DOHH2 (cell line): Measurements from ENCODE around the gene IRAK1BP1.

Experiments
- H3F3A ChIP-seq: fragments of 200-600 bp; sonication (generic), shearing (Covaris generic); 2 replicates; pipeline ENCODE4 v1.6.0; 2016; ENCODE audit warnings: antibody characterized with exemption, mild to moderate bottlenecking; ENCODE audit not compliant: control insufficient read depth, insufficient read depth
- H3K27ac ChIP-seq: fragments of 200-600 bp; sonication (generic); 2 replicates; pipeline ENCODE4 v1.5.1; 2014; ENCODE audit warnings: low read depth, mild to moderate bottlenecking, low read length, moderate library complexity
- H3K27me3 ChIP-seq: fragments of 200-600 bp; sonication (generic); 2 replicates; pipeline ENCODE4 v1.6.1; 2014; ENCODE audit warnings: mild to moderate bottlenecking, low read length, mixed read lengths; ENCODE audit not compliant: control insufficient read depth
- H3K36me3 ChIP-seq: fragments of 200-600 bp; sonication (generic); 2 replicates; pipeline ENCODE4 v1.6.1; 2014; ENCODE audit warnings: mild to moderate bottlenecking, low read length, moderate library complexity, mixed read lengths; ENCODE audit not compliant: control insufficient read depth
- H3K4me1 ChIP-seq: fragments of 200-600 bp; sonication (generic); 2 replicates; pipeline ENCODE4 v1.6.1; 2014; ENCODE audit warnings: mild to moderate bottlenecking, low read length, mixed read lengths; ENCODE audit not compliant: control insufficient read depth
- H3K4me2 ChIP-seq: fragments of 200-600 bp; sonication (generic); 2 replicates; pipeline ENCODE4 v1.6.0; 2014; ENCODE audit warnings: mild to moderate bottlenecking, low read length, moderate library complexity
- H3K4me3 ChIP-seq: fragments of 200-600 bp; sonication (generic); 2 replicates; pipeline ENCODE4 v1.5.1; 2014; ENCODE audit warnings: mild to moderate bottlenecking, low read length, mixed read lengths
- H3K79me2 ChIP-seq: fragments of 200-600 bp; sonication (generic); 2 replicates; pipeline ENCODE4 v1.6.1; 2014; ENCODE audit warnings: mild to moderate bottlenecking, low read length, mixed read lengths; ENCODE audit not compliant: control insufficient read depth
- H3K9me2 ChIP-seq: fragments of 200-600 bp; sonication (generic); replicated peaks from 2 replicates; pipeline ENCODE4 v1.6.1; 2014; ENCODE audit warnings: mild to moderate bottlenecking, low read length, mixed read lengths; ENCODE audit not compliant: control insufficient read depth
- H3K9me3 ChIP-seq: fragments of 200-600 bp; sonication (generic); 2 replicates; pipeline ENCODE4 v1.6.1; 2014; ENCODE audit warnings: antibody characterized with exemption, low read length, mixed read lengths; ENCODE audit not compliant: control insufficient read depth, insufficient read depth
- H4K20me1 ChIP-seq: fragments of 200-600 bp; sonication (generic); 2 replicates; pipeline ENCODE4 v1.6.0; 2014; ENCODE audit warnings: low read depth, mild to moderate bottlenecking, antibody characterized with exemption, low read length, moderate library complexity; ENCODE audit not compliant: control insufficient read depth, insufficient read depth
- EZH2phosphoT487 ChIP-seq: fragments of 200-600 bp; sonication (generic); IDR thresholded peaks from 2 replicates; pipeline ENCODE4 v1.6.1; 2017; ENCODE audit warnings: borderline replicate concordance, mild to moderate bottlenecking, antibody characterized with exemption, low read length, moderate library complexity, mixed read lengths
- TF ChIP-seq, protein P1 (sequence below): fragments of 200-600 bp; sonication (generic); IDR thresholded peaks from one replicate; pipeline ENCODE4 v1.5.1; 2014; ENCODE audit warnings: antibody characterized with exemption, mild to moderate bottlenecking, low read depth, low read length; ENCODE audit not compliant: poor library complexity, severe bottlenecking

IRAK1BP1 gene

DNA sequence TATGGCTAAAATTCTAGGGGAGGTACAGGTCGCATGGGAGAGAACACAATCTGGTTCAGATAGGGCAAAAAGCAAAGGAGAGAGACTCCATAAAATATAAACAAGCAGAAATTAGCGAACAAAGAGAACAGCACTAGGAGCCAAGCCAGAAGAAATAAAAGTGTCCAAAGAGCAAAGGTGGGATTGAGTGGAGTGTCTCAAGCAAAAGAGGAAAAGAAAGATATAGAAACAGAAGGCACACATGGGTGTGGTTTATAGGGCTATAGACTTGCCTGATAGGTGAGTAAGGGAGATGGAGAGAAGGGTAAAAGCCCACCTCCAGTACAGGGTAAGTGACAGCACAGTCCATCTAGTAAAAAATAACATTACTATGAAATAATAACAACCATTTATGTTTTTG, 36.5 kb upstream of the IRAK1BP1 start:
- H3K4me1 ChIP-seq: no peaks in the 10 kb centered on the region
- no peak overlapping the region for H3K4me2 ChIP-seq
- no peaks in the 10 kb centered on the region for H3K79me2 ChIP-seq
- H3K27me3 ChIP-seq: no peaks in the 10 kb centered on the region
- no peaks in the 10 kb centered on the region for H3F3A ChIP-seq
- H3K9me3 ChIP-seq: no peaks in the 10 kb centered on the region
- H3K27ac ChIP-seq: no peak overlapping the region
- H3K9me2 ChIP-seq: no peaks in the 10 kb centered on the region
- no peak overlapping the region for H3K4me3 ChIP-seq
- TF ChIP-seq, protein P1, sequence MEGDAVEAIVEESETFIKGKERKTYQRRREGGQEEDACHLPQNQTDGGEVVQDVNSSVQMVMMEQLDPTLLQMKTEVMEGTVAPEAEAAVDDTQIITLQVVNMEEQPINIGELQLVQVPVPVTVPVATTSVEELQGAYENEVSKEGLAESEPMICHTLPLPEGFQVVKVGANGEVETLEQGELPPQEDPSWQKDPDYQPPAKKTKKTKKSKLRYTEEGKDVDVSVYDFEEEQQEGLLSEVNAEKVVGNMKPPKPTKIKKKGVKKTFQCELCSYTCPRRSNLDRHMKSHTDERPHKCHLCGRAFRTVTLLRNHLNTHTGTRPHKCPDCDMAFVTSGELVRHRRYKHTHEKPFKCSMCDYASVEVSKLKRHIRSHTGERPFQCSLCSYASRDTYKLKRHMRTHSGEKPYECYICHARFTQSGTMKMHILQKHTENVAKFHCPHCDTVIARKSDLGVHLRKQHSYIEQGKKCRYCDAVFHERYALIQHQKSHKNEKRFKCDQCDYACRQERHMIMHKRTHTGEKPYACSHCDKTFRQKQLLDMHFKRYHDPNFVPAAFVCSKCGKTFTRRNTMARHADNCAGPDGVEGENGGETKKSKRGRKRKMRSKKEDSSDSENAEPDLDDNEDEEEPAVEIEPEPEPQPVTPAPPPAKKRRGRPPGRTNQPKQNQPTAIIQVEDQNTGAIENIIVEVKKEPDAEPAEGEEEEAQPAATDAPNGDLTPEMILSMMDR: no peak
- H4K20me1 ChIP-seq: no peaks in the 10 kb centered on the region
- no peaks in the 10 kb centered on the region for H3K36me3 ChIP-seq

GRCh38 chr6:78831492-78831891, 35.9 kb upstream of the IRAK1BP1 start:
- Histone ChIP-seq H3K27me3 (no peaks in the 10 kb centered on the region), H3F3A (no peaks in the 10 kb centered on the region), H3K4me1 (no peaks in the 10 kb centered on the region), H3K27ac (no peak overlapping the region), H3K4me2 (no peak overlapping the region), H4K20me1 (no peaks in the 10 kb centered on the region), H3K9me2 (no peaks in the 10 kb centered on the region), H3K4me3 (no peak overlapping the region), H3K36me3 (no peaks in the 10 kb centered on the region), H3K79me2 (no peaks in the 10 kb centered on the region), H3K9me3 (no peaks in the 10 kb centered on the region)
- TF ChIP-seq EZH2phosphoT487: no peak
- TF ChIP-seq, protein P1: no peak

DNA sequence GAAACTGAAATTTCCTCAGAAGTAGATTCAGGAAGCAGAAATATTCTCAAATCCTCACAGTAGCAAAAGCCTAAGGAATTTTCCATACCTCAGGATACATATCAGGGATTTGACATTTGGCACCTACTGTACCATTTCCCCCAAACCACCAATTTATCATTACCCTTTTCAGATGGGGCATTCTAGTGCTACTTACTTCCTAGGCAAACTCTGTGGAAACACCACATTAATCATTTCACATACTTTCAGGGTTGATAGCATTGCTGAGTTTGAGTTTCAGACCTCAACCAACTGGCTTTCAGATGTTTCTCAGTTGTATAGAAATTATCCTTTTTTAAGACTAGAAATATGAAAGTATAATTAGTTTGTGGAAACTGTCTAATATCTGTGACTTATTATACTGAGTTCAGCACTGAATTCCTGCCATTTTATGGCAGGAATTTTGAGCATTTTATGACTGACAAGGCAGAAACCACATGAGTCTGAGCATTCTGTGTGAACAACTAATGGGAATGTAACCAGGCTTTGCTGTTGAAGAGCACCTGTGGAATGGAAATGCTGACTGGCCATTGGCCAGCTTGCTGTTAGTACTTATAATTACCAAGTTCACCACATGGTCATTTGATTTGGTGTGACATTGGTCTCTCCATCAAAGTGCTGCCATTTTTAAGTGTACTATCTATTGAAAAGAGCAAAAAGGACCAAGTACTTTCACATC, 35.1 kb upstream of the IRAK1BP1 start:
- no peak for TF ChIP-seq EZH2phosphoT487
- TF ChIP-seq, protein P1: no peak

More for the DNA sequence above, 35.1 kb upstream of the IRAK1BP1 start:
- Histone ChIP-seq H3K4me1 (no peaks in the 10 kb centered on the region), H3F3A (no peaks in the 10 kb centered on the region), H3K9me2 (no peaks in the 10 kb centered on the region), H4K20me1 (no peaks in the 10 kb centered on the region), H3K27ac (no peak overlapping the region), H3K4me2 (no peak overlapping the region), H3K79me2 (no peaks in the 10 kb centered on the region), H3K4me3 (no peak overlapping the region), H3K27me3 (peaks cover under 1% of the 10 kb centered on the region; the same call in 1 of the 2 replicates), H3K36me3 (no peaks in the 10 kb centered on the region), H3K9me3 (no peaks in the 10 kb centered on the region)
